ENCODE data around the gene CACNG4.

- TF ChIP-seq, protein P1, sequence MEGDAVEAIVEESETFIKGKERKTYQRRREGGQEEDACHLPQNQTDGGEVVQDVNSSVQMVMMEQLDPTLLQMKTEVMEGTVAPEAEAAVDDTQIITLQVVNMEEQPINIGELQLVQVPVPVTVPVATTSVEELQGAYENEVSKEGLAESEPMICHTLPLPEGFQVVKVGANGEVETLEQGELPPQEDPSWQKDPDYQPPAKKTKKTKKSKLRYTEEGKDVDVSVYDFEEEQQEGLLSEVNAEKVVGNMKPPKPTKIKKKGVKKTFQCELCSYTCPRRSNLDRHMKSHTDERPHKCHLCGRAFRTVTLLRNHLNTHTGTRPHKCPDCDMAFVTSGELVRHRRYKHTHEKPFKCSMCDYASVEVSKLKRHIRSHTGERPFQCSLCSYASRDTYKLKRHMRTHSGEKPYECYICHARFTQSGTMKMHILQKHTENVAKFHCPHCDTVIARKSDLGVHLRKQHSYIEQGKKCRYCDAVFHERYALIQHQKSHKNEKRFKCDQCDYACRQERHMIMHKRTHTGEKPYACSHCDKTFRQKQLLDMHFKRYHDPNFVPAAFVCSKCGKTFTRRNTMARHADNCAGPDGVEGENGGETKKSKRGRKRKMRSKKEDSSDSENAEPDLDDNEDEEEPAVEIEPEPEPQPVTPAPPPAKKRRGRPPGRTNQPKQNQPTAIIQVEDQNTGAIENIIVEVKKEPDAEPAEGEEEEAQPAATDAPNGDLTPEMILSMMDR (IDR thresholded peaks at IDR 0.05; ENCODE audit: poor library complexity, severe bottlenecking) = no peak
- TF ChIP-seq POLR2AphosphoS5 (IDR thresholded peaks at IDR 0.05) = no peak
Observed at GRCh38 chr17:67076290-67076689, 111.8 kb downstream of the CACNG4 start.

All from neural cell (in vitro differentiated cells).